ENCODE measurements around the gene LPCAT2. TPM values are rescaled to one million over a fixed set of nuclear protein-coding genes. Genes with fewer than 3 reads are reported as not detected.

Gene LPCAT2
- total RNA-seq, 1 experiment from 2014 or later: 62.1 TPM

DNA sequence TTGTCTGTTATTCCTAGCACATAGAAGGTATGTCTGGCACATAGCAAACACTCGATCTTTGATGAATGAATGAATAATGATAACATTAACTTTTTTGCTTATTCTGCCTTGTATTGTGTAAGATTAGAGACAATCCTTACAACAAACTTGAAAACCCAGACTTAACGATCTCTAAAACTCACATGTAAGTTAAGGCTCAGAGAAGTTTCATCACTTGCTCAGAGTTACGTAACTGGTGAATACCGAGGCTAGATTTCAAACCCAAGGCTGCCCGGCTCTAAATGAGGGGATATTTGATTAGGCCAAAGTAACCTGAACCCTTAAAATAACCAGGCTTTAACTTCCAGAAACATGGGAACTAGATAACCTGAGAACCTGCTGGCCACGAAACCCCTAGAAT is 79.9 kb downstream of the LPCAT2 start:
- H3K36me3 ChIP-seq (ENCODE audit: control insufficient read depth, insufficient read depth, low read length): no peaks in the 10 kb centered on the region
- ATAC-seq (no peak), DNase-seq (ENCODE audit: low read depth, low spot score) (no peak)
- H3K27ac ChIP-seq (ENCODE audit: low read length): no peak overlapping the region
- in situ Hi-C loops (cut with HindIII; ENCODE audit: low pct_unique_long_range_greater_than_20kb, low sequenced_read_pairs) (no loop called here), intact Hi-C loops (cut with micrococcal nuclease; ENCODE audit: unreplicated experiment) (no loop called here)
- no peak overlapping the region for H3K4me3 ChIP-seq (ENCODE audit: low read depth in 2 of 2, low read length in 2 of 2)
- no TSS peak for BruUV-seq (replicated peaks)
- H3K4me1 ChIP-seq (ENCODE audit: control insufficient read depth, insufficient read depth, low read length): no peaks in the 10 kb centered on the region
- no peaks in the 10 kb centered on the region for H3K27me3 ChIP-seq (ENCODE audit: control insufficient read depth, insufficient read depth, low read length)
- TF ChIP-seq, protein P1, sequence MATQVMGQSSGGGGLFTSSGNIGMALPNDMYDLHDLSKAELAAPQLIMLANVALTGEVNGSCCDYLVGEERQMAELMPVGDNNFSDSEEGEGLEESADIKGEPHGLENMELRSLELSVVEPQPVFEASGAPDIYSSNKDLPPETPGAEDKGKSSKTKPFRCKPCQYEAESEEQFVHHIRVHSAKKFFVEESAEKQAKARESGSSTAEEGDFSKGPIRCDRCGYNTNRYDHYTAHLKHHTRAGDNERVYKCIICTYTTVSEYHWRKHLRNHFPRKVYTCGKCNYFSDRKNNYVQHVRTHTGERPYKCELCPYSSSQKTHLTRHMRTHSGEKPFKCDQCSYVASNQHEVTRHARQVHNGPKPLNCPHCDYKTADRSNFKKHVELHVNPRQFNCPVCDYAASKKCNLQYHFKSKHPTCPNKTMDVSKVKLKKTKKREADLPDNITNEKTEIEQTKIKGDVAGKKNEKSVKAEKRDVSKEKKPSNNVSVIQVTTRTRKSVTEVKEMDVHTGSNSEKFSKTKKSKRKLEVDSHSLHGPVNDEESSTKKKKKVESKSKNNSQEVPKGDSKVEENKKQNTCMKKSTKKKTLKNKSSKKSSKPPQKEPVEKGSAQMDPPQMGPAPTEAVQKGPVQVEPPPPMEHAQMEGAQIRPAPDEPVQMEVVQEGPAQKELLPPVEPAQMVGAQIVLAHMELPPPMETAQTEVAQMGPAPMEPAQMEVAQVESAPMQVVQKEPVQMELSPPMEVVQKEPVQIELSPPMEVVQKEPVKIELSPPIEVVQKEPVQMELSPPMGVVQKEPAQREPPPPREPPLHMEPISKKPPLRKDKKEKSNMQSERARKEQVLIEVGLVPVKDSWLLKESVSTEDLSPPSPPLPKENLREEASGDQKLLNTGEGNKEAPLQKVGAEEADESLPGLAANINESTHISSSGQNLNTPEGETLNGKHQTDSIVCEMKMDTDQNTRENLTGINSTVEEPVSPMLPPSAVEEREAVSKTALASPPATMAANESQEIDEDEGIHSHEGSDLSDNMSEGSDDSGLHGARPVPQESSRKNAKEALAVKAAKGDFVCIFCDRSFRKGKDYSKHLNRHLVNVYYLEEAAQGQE (IDR thresholded peaks at IDR 0.05; ENCODE audit: insufficient read depth in 1 of 2, low read depth in 2 of 2, low read length in 1 of 2): no peak
- TF ChIP-seq SIN3A (IDR thresholded peaks at IDR 0.05; ENCODE audit: borderline replicate concordance, insufficient read depth, low read depth, low read length) (no peak), TCF7L2 (IDR thresholded peaks at IDR 0.05; ENCODE audit: low read depth, low read length) (no peak), CTCF (IDR thresholded peaks at IDR 0.05) (no peak), POLR2AphosphoS5 (IDR thresholded peaks at IDR 0.05; ENCODE audit: low read depth, low read length) (no peak)
- H3K9me3 ChIP-seq (ENCODE audit: control insufficient read depth, insufficient read depth, low read depth, low read length): no peaks in the 10 kb centered on the region
- ChIA-PET CTCF (no interaction called here), POLR2A (no interaction called here)

DNA sequence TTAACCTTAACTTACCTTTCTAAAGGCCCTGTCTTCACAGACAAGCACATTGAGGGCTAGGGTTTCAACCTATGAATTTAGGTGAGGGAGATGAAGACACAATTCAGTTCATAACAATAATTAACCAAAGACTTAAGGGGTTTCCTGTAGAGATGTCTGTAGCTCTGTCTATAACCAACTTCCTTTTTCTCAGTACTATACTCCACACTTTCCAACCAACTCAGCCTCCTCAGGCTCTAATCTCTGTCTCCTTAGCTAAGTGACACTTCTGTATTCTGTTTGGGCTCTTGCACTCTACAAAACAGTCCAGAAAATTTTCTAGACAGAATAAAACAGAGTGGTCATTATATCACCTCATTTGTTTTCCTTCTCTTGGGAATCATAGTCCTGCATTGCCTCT is 83.4 kb downstream of the LPCAT2 start:
- Histone ChIP-seq H3K27me3 (ENCODE audit: control insufficient read depth, insufficient read depth, low read length) (no peaks in the 10 kb centered on the region), H3K36me3 (ENCODE audit: control insufficient read depth, insufficient read depth, low read length) (no peaks in the 10 kb centered on the region), H3K4me1 (ENCODE audit: control insufficient read depth, insufficient read depth, low read length) (no peaks in the 10 kb centered on the region), H3K4me3 (ENCODE audit: low read depth in 2 of 2, low read length in 2 of 2) (no peak overlapping the region), H3K9me3 (ENCODE audit: control insufficient read depth, insufficient read depth, low read depth, low read length) (no peaks in the 10 kb centered on the region), H3K27ac (ENCODE audit: low read length) (no peak overlapping the region)
- TF ChIP-seq POLR2AphosphoS5 (IDR thresholded peaks at IDR 0.05; ENCODE audit: low read depth, low read length): no peak
- TF ChIP-seq, protein P1 (IDR thresholded peaks at IDR 0.05; ENCODE audit: insufficient read depth in 1 of 2, low read depth in 2 of 2, low read length in 1 of 2): no peak
- no peak for TF ChIP-seq TCF7L2 (IDR thresholded peaks at IDR 0.05; ENCODE audit: low read depth, low read length)
- TF ChIP-seq SIN3A (IDR thresholded peaks at IDR 0.05; ENCODE audit: borderline replicate concordance, insufficient read depth, low read depth, low read length): no peak
- TF ChIP-seq CTCF (IDR thresholded peaks at IDR 0.05): no peak
- no peak for DNase-seq (ENCODE audit: low read depth, low spot score)
- in situ Hi-C loops (cut with HindIII; ENCODE audit: low pct_unique_long_range_greater_than_20kb, low sequenced_read_pairs) (no loop called here), intact Hi-C loops (cut with micrococcal nuclease; ENCODE audit: unreplicated experiment) (no loop called here)
- no TSS peak for BruUV-seq (replicated peaks)
- ChIA-PET POLR2A (no interaction called here), CTCF (no interaction called here)
- ATAC-seq: no peak

Data from Panc1 (cell line).